Duodenal mucosa (tissue), 2 donors: ENCODE data around the gene TNFSF18.

Source experiments
- H3K27ac ChIP-seq: one replicate; pipeline ENCODE4 v1.7.0; 2013; ENCODE audit warnings: low read depth, low read length
- H3K27me3 ChIP-seq, 2 donors: one replicate each; pipeline ENCODE4 v1.7.0; 2013; ENCODE audit warnings: low read length in 2 of 2, control low read depth in 1 of 2; ENCODE audit not compliant: insufficient read depth in 2 of 2, control insufficient read depth in 1 of 2
- H3K36me3 ChIP-seq, 2 donors: one replicate each; pipeline ENCODE4 v1.7.0; 2013; ENCODE audit warnings: low read length in 2 of 2, control low read depth in 1 of 2; ENCODE audit not compliant: insufficient read depth in 2 of 2, control insufficient read depth in 1 of 2
- H3K4me1 ChIP-seq, 2 donors: one replicate each; pipeline ENCODE4 v1.7.0; 2013; ENCODE audit warnings: low read length in 2 of 2, control low read depth in 1 of 2; ENCODE audit not compliant: insufficient read depth in 2 of 2, control insufficient read depth in 1 of 2
- H3K4me3 ChIP-seq, 2 donors: one replicate each; pipeline ENCODE4 v1.7.0; 2013; ENCODE audit warnings: low read length in 2 of 2, low read depth in 1 of 2
- H3K9ac ChIP-seq, 2 donors: one replicate each; pipeline ENCODE4 v1.7.0; 2013; ENCODE audit warnings: low read length in 2 of 2, low read depth in 1 of 2
- H3K9me3 ChIP-seq, 2 donors: one replicate each; pipeline ENCODE4 v1.7.0; 2013; ENCODE audit warnings: low read length in 2 of 2, control low read depth in 1 of 2; ENCODE audit not compliant: control insufficient read depth in 1 of 2

The TNFSF18 gene

GRCh38 chr1:173043253-173043652 lies 7.5 kb downstream of the TNFSF18 start:
- Histone ChIP-seq H3K27me3 (no peaks in the 10 kb centered on the region), H3K9me3 (no peaks in the 10 kb centered on the region), H3K9ac (no peak overlapping the region), H3K4me3 (no peak overlapping the region), H3K4me1 (no peaks in the 10 kb centered on the region), H3K36me3 (no peaks in the 10 kb centered on the region), H3K27ac (no peak overlapping the region)

GRCh38 chr1:173042806-173043205 lies 7.9 kb downstream of the TNFSF18 start:
- Histone ChIP-seq H3K27ac (no peak overlapping the region), H3K4me1 (no peaks in the 10 kb centered on the region), H3K36me3 (no peaks in the 10 kb centered on the region), H3K4me3 (no peak overlapping the region), H3K9ac (no peak overlapping the region), H3K27me3 (no peaks in the 10 kb centered on the region), H3K9me3 (no peaks in the 10 kb centered on the region)

DNA sequence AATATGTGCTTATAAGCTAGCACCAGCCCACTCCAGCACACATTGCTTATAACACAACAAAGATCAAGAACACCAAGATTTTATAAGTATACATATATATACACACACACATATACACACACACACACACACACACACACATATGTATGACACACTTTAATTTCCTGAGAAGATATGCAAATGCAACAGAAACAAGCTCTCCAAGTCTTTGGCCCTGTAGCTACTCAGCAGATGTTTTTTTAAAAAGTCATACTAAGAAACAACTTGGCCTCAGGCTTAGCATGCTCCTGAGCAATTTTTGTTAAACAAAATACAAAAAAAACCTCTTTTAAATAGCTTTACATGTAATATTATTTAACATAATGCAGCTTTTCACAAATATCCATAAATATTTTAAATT lies 11.1 kb downstream of the TNFSF18 start:
- no peaks in the 10 kb centered on the region for H3K36me3 ChIP-seq
- no peak overlapping the region for H3K27ac ChIP-seq
- no peak overlapping the region for H3K9ac ChIP-seq
- H3K4me3 ChIP-seq = no peak overlapping the region
- H3K27me3 ChIP-seq = no peaks in the 10 kb centered on the region
- H3K9me3 ChIP-seq = no peaks in the 10 kb centered on the region
- H3K4me1 ChIP-seq = no peaks in the 10 kb centered on the region

- Histone ChIP-seq H3K9ac (no peak overlapping the region), H3K36me3 (no peaks in the 10 kb centered on the region), H3K27ac (no peak overlapping the region), H3K27me3 (no peaks in the 10 kb centered on the region), H3K4me1 (no peaks in the 10 kb centered on the region), H3K9me3 (no peaks in the 10 kb centered on the region), H3K4me3 (no peak overlapping the region)
Observed at GRCh38 chr1:173038875-173039554, 11.7 kb downstream of the TNFSF18 start.

- Histone ChIP-seq H3K4me1 (no peaks in the 10 kb centered on the region), H3K9ac (no peak overlapping the region), H3K9me3 (peaks cover 0 to 5% of the 10 kb centered on the region in 2 donors), H3K36me3 (no peaks in the 10 kb centered on the region), H3K4me3 (no peak overlapping the region), H3K27ac (no peak overlapping the region), H3K27me3 (no peaks in the 10 kb centered on the region)
Observed at GRCh38 chr1:173024543-173024942, 26.2 kb downstream of the TNFSF18 start.

GRCh38 chr1:173023343-173023742 lies 27.4 kb downstream of the TNFSF18 start:
- Histone ChIP-seq H3K4me3 (no peak overlapping the region), H3K27me3 (no peaks in the 10 kb centered on the region), H3K36me3 (no peaks in the 10 kb centered on the region), H3K9me3 (peaks cover 0 to 5% of the 10 kb centered on the region in 2 donors), H3K9ac (no peak overlapping the region), H3K27ac (no peak overlapping the region), H3K4me1 (no peaks in the 10 kb centered on the region)

DNA sequence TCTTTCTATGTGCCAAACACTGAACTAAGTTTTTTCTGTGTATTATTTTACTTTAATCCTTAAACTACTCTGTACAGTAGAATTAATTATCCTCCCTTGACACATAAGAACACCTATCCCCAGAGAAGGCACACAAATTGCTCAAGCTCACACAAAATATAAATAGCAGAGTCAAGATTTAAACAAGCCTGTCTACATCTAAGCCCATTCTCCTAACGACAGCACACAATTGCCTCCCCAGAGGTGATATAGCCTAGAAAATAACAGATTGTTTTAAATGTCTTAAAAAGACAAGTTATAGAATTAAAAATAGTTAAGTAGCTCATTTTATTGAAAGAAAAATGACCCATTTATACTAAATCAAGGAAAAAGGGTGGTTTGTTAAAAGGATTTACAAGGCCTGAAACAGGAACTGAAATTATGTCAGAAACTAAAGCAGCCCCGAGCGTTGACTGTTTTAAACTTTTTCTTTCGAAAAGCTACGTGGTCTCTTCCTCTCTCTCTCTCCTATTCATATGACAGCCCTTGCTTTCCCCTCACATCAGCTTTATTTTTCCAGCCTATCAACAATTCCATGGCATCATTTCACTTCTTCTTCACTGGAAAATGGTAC lies 30.5 kb downstream of the TNFSF18 start:
- Histone ChIP-seq H3K9me3 (peaks cover 0 to 2% of the 10 kb centered on the region in 2 donors), H3K4me1 (no peaks in the 10 kb centered on the region), H3K4me3 (no peak overlapping the region), H3K27ac (no peak overlapping the region), H3K9ac (no peak overlapping the region), H3K36me3 (no peaks in the 10 kb centered on the region), H3K27me3 (no peaks in the 10 kb centered on the region)

DNA sequence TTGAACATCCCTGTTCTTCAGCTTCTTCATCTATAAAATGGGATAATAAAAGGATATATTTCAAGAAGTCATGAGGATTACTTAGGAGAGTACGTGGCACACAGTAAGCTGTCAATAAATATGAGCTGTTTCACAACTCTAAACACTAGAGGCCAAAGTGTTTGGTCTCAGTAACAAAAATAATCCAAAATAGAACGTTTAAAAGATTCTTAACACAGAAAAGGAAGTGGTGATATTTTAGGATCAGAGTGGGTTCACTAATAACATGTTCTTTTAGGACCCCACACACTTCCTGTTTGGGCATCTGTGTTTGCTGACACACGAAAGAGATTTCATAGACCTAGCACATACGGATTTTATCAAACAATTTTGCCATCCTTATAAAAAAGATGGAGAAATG lies 32.9 kb downstream of the TNFSF18 start:
- no peaks in the 10 kb centered on the region for H3K36me3 ChIP-seq
- no peaks in the 10 kb centered on the region for H3K4me1 ChIP-seq
- no peak overlapping the region for H3K4me3 ChIP-seq
- no peaks in the 10 kb centered on the region for H3K27me3 ChIP-seq
- no peak overlapping the region for H3K9ac ChIP-seq
- no peak overlapping the region for H3K27ac ChIP-seq
- H3K9me3 ChIP-seq = no peaks in the 10 kb centered on the region

GRCh38 chr1:173016419-173016818 lies 34.3 kb downstream of the TNFSF18 start:
- H3K4me3 ChIP-seq = no peak overlapping the region
- H3K9ac ChIP-seq = no peak overlapping the region
- H3K36me3 ChIP-seq = no peaks in the 10 kb centered on the region

DNA sequence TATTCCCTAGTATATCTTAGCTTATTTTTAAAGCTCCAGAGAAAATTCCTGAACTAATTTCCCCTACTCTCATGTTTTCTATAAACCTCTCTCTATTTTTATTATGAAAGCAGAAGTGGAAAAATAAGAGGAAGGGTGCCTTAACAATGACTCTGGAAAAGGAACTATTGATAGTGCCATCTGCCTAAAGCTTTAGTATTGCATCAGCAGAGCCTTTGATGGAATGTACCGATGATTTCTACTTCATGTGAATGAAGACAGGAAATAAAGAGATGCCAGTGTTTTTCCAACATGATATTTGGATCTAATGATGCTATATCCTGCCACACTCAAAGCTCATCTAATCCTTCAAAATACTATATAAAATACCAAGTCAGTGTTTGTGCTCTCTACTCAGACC lies 35.1 kb downstream of the TNFSF18 start:
- no peak overlapping the region for H3K9ac ChIP-seq
- H3K4me1 ChIP-seq = no peaks in the 10 kb centered on the region
- H3K27me3 ChIP-seq = no peaks in the 10 kb centered on the region
- H3K36me3 ChIP-seq = no peaks in the 10 kb centered on the region
- no peaks in the 10 kb centered on the region for H3K9me3 ChIP-seq
- H3K4me3 ChIP-seq = no peak overlapping the region
- no peak overlapping the region for H3K27ac ChIP-seq

More at GRCh38 chr1:173016419-173016818, 34.3 kb downstream of the TNFSF18 start:
- H3K9me3 ChIP-seq = no peaks in the 10 kb centered on the region
- no peaks in the 10 kb centered on the region for H3K4me1 ChIP-seq
- H3K27ac ChIP-seq = no peak overlapping the region
- H3K27me3 ChIP-seq = no peaks in the 10 kb centered on the region
